Keratinocyte (primary cell): ENCODE measurements around the gene SBK2. TPM values are rescaled to one million over a fixed set of nuclear protein-coding genes. Genes with fewer than 3 reads are reported as not detected.
A peak's percentile ranks its signal among the peaks of the same experiment; 100 is the strongest.

Source experiments
- DNase-seq: peaks from one replicate; pipeline ENCODE4 v3.0.0-alpha.2; 2011; ENCODE audit warnings: low read depth, missing footprints, low spot score
- FAIRE-seq: peaks from 2 replicates; lab custom pipeline; 2011; peaks lifted over from hg19 to GRCh38; lab: Jason Lieb, UNC
- H2AFZ ChIP-seq: 2 replicates; pipeline ENCODE4 v1.6.0; 2012; ENCODE audit warnings: low read length, control low read depth, inconsistent platforms; ENCODE audit not compliant: control insufficient read depth
- H3K27ac ChIP-seq: 2 replicates; pipeline ENCODE4 v1.5.1; 2011; ENCODE audit warnings: low read length; ENCODE audit not compliant: control insufficient read depth, insufficient read depth
- H3K27me3 ChIP-seq: 3 replicates; pipeline ENCODE4 v1.6.0; 2011; ENCODE audit warnings: low read length; ENCODE audit not compliant: control insufficient read depth, insufficient read depth; ENCODE audit errors: extremely low read depth
- H3K36me3 ChIP-seq, 2 experiments: 2 replicates in 1 of 2; 3 replicates in 1 of 2; pipeline ENCODE4 v1.5.1; 2011; ENCODE audit warnings: low read length in 2 of 2, mild to moderate bottlenecking in 1 of 2; ENCODE audit not compliant: control insufficient read depth in 2 of 2, insufficient read depth in 2 of 2; ENCODE audit errors: extremely low read depth in 1 of 2
- H3K4me1 ChIP-seq: 3 replicates; pipeline ENCODE4 v1.5.1; 2011; ENCODE audit warnings: low read length; ENCODE audit not compliant: control insufficient read depth, insufficient read depth; ENCODE audit errors: extremely low read depth
- H3K4me2 ChIP-seq: 3 replicates; pipeline ENCODE4 v1.6.0; 2011; ENCODE audit warnings: low read depth, low read length; ENCODE audit not compliant: control insufficient read depth, insufficient read depth; ENCODE audit errors: extremely low read depth
- H3K4me3 ChIP-seq, 3 experiments: fragments of 200-600 bp in 1 of 3; sonication (generic) in 1 of 3; 2 replicates in 2 of 3; 3 replicates in 1 of 3; pipeline ENCODE4 v1.5.1; 2011 to 2016; ENCODE audit warnings: low read length in 3 of 3, mild to moderate bottlenecking in 3 of 3, control low read depth in 2 of 3, inconsistent platforms in 1 of 3, low read depth in 1 of 3, mixed read lengths in 1 of 3, mixed run types in 1 of 3, moderate library complexity in 1 of 3; ENCODE audit not compliant: control insufficient read depth in 2 of 3, insufficient read depth in 2 of 3; ENCODE audit errors: extremely low read depth in 1 of 3
- H3K79me2 ChIP-seq: 2 replicates; pipeline ENCODE4 v1.6.0; 2012; ENCODE audit warnings: low read length; ENCODE audit not compliant: control insufficient read depth, insufficient read depth
- H3K9ac ChIP-seq: 3 replicates; pipeline ENCODE4 v1.6.0; 2011; ENCODE audit warnings: low read length; ENCODE audit not compliant: control insufficient read depth, insufficient read depth; ENCODE audit errors: extremely low read depth
- H3K9me1 ChIP-seq: 3 replicates; pipeline ENCODE4 v1.6.0; 2011; ENCODE audit warnings: low read length; ENCODE audit not compliant: control insufficient read depth, insufficient read depth; ENCODE audit errors: extremely low read depth
- H3K9me3 ChIP-seq: 2 replicates; pipeline ENCODE4 v1.5.1; 2012; ENCODE audit warnings: low read depth, low read length; ENCODE audit not compliant: control insufficient read depth
- H4K20me1 ChIP-seq: 3 replicates; pipeline ENCODE4 v1.6.0; 2011; ENCODE audit warnings: low read length; ENCODE audit not compliant: control insufficient read depth, insufficient read depth; ENCODE audit errors: extremely low read depth
- CTCF ChIP-seq, 3 experiments: IDR thresholded peaks in 1 of 3; conservative IDR thresholded peaks in 1 of 3; optimal IDR thresholded peaks in 1 of 3; 2 replicates in 2 of 3; 3 replicates in 1 of 3; pipeline versions ENCODE3 to v1.5.1; 2011; ENCODE audit warnings: low read length in 3 of 3, mild to moderate bottlenecking in 3 of 3, moderate library complexity in 2 of 3, control low read depth in 1 of 3, inconsistent platforms in 1 of 3; ENCODE audit not compliant: insufficient read depth in 2 of 3; ENCODE audit errors: extremely low read depth in 1 of 3
- EZH2 ChIP-seq: IDR thresholded peaks from one replicate; pipeline ENCODE4 v1.6.1; 2012; ENCODE audit warnings: inconsistent platforms, mild to moderate bottlenecking, low read length, moderate library complexity
- dilution Hi-C: fragments of 300-500 bp; cut with MboI; formaldehyde crosslinking; loops from one replicate; pipeline ENCODE4 v1.7.0; 2020; ENCODE audit warnings: low sequenced_read_pairs; ENCODE audit not compliant: extremely low pct_ligation_motif_present
- polyA plus RNA-seq, 5 experiments: library from polyadenylated mRNA; depleted of rRNA in 3 of 5; stranded (reverse) in 3 of 5; stranded (forward) in 1 of 5; unstranded in 1 of 5; fragments of >200 nt; gene quantifications; 1 replicate in 1 of 5; 2 replicates in 3 of 5; 3 replicates in 1 of 5; pipeline versions ENCODE4 v1.2.1 to v1.2.3, GENCODE V29; 2011 to 2012; ENCODE audit warnings: missing spikeins in 2 of 5, low read depth in 1 of 5, low replicate concordance in 1 of 5

The SBK2 gene
- polyA plus RNA-seq, 1 donor (not counting 4 experiments of a cell fraction or from before 2014, with no cell fraction given) = not detected

- H3K4me3 ChIP-seq = peak overlapping the region in 1 of 3 experiments; percentile 76
- no peaks in the 10 kb centered on the region for H3K27me3 ChIP-seq
- no peak for DNase-seq
- peaks cover 0 to 5% of the 10 kb centered on the region in 2 experiments for H3K36me3 ChIP-seq
- H3K9me1 ChIP-seq = peaks cover 3% of the 10 kb centered on the region
- H3K9ac ChIP-seq = peak overlapping the region; percentile 33
- no peaks in the 10 kb centered on the region for H4K20me1 ChIP-seq
- peaks cover 27% of the 10 kb centered on the region for H3K4me1 ChIP-seq
- peaks cover 8% of the 10 kb centered on the region for H3K79me2 ChIP-seq
- no peaks in the 10 kb centered on the region for H3K9me3 ChIP-seq
- H3K4me2 ChIP-seq = peak overlapping the region; percentile 85
- FAIRE-seq = no peak
- H2AFZ ChIP-seq = no peak overlapping the region
- H3K27ac ChIP-seq = no peak overlapping the region
- TF ChIP-seq EZH2 (no peak), CTCF (optimal IDR thresholded peaks at IDR 0.05 in 1 of 3, IDR thresholded peaks at IDR 0.05 in 1 of 3, conservative IDR thresholded peaks at IDR 0.05 in 1 of 3; ENCODE audit: extremely low read depth in 1 of 3, insufficient read depth in 2 of 3, low read length in 3 of 3) (no peak)
- dilution Hi-C loops = no loop called here
These were observed 53.0 kb downstream of the SBK2 start for GRCh38 chr19:55483706-55484592.

- Histone ChIP-seq H3K36me3 (peaks cover 0 to 5% of the 10 kb centered on the region in 2 experiments), H3K4me2 (no peak overlapping the region), H3K9ac (no peak overlapping the region), H3K79me2 (peaks cover 15% of the 10 kb centered on the region), H3K9me1 (peaks cover 3% of the 10 kb centered on the region), H3K9me3 (no peaks in the 10 kb centered on the region), H2AFZ (no peak overlapping the region), H4K20me1 (no peaks in the 10 kb centered on the region), H3K4me3 (no peak overlapping the region), H3K27me3 (no peaks in the 10 kb centered on the region), H3K4me1 (peaks cover 29% of the 10 kb centered on the region), H3K27ac (no peak overlapping the region)
- dilution Hi-C loops = no loop called here
- TF ChIP-seq EZH2 (no peak), CTCF (optimal IDR thresholded peaks at IDR 0.05 in 1 of 3, IDR thresholded peaks at IDR 0.05 in 1 of 3, conservative IDR thresholded peaks at IDR 0.05 in 1 of 3; ENCODE audit: extremely low read depth in 1 of 3, insufficient read depth in 2 of 3, low read length in 3 of 3) (no peak)
- no peak for DNase-seq
- FAIRE-seq = no peak
These were observed 53.8 kb downstream of the SBK2 start for GRCh38 chr19:55482967-55483705.
